ENCODE measurements around the gene TUBGCP3. TPM values are rescaled to one million over a fixed set of nuclear protein-coding genes. Genes with fewer than 3 reads are reported as not detected.

TUBGCP3 gene
- total and polyA plus RNA-seq, 9 of the 15 experiments (the other 6 are each of a cell fraction or from before 2014, with no cell fraction given): 3.0 to 24.8 (median 15.2) TPM

- Histone ChIP-seq H3K9me3 (replicated peaks; ENCODE audit: control insufficient read depth, insufficient read depth, low read depth, low read length) (peaks cover 5% of the 10 kb centered on the region), H3K79me2 (ENCODE audit: control insufficient read depth, insufficient read depth, low read length) (peaks cover 13% of the 10 kb centered on the region), H3K27me3 (ENCODE audit: control insufficient read depth in 2 of 2, insufficient read depth in 2 of 2, low read length in 2 of 2) (peaks cover 0 to 8% of the 10 kb centered on the region in 2 experiments; a peak in 4 of 5 replicates), H2AFZ (ENCODE audit: low read depth, low read length) (no peak overlapping the region), H3K4me2 (ENCODE audit: insufficient read depth, low read length) (no peak overlapping the region), H3K4me1 (replicated peaks in 1 of 2; ENCODE audit: control insufficient read depth in 2 of 2, insufficient read depth in 2 of 2, low read length in 2 of 2) (peaks cover 7 to 12% of the 10 kb centered on the region in 2 experiments; a peak in 4 of 5 replicates), H3K9me1 (ENCODE audit: control insufficient read depth, insufficient read depth, low read length) (no peaks in the 10 kb centered on the region), H3K9ac (ENCODE audit: insufficient read depth in 1 of 2, low read depth in 2 of 2, low read length in 2 of 2) (no peak overlapping the region), H3K36me3 (ENCODE audit: control insufficient read depth, insufficient read depth, low read length) (peaks cover 1% of the 10 kb centered on the region; the same call in 1 of the 3 replicates), H3K27ac (ENCODE audit: extremely low read depth, low read depth, low read length) (no peak overlapping the region), H3K4me3 (no peak overlapping the region), H4K20me1 (replicated peaks; ENCODE audit: control insufficient read depth, insufficient read depth, low read length) (no peaks in the 10 kb centered on the region)
- DNase-seq (ENCODE audit: extremely low read depth in 1 of 4, low spot score in 3 of 4) (no peak), ATAC-seq (no peak), FAIRE-seq (no peak)
- TF ChIP-seq PREB (CRISPR knock-in tag; IDR thresholded peaks at IDR 0.05) (no peak), GABPB2 (CRISPR knock-in tag; conservative IDR thresholded peaks at IDR 0.05) (no peak), PURB (CRISPR knock-in tag; IDR thresholded peaks at IDR 0.05; ENCODE audit: low read depth) (no peak), SMAD4 (CRISPR knock-in tag; conservative IDR thresholded peaks at IDR 0.05) (no peak), TBL1XR1 (IDR thresholded peaks at IDR 0.05; ENCODE audit: low read length in 2 of 2) (no peak), ZNF609 (CRISPR knock-in tag; IDR thresholded peaks at IDR 0.05; ENCODE audit: borderline replicate concordance) (no peak)
- WGBS (ENCODE audit: insufficient coverage, low coverage, missing lambda C conversion rate): 16% methylated on average over 7 of the region's 7 CpGs
- in situ Hi-C loops (cut with MboI): no loop called here
- BruUV-seq (replicated peaks): no TSS peak
- ChIA-PET POLR2A (no interaction called here), CTCF (ENCODE audit: low intra/inter-chr PET ratio) (no interaction called here)
- intact Hi-C loops (cut with micrococcal nuclease): no loop called here
Measured at GRCh38 chr13:112592647-112593046, 4.7 kb upstream of the TUBGCP3 start.
